ENCODE data around the gene DRG2.

GRCh38 chr17:18139949-18140348 lies 52.2 kb downstream of the DRG2 start:
- TF ChIP-seq MYNN (tag by site-specific recombination; IDR thresholded peaks at IDR 0.05; ENCODE audit: borderline replicate concordance) (no peak), ZNF24 (tag by site-specific recombination; IDR thresholded peaks at IDR 0.05) (no peak), ZNF48 (tag by site-specific recombination; IDR thresholded peaks at IDR 0.05) (no peak), ZNF18 (tag by site-specific recombination; IDR thresholded peaks at IDR 0.05) (no peak), CTCF (tag by site-specific recombination; IDR thresholded peaks at IDR 0.05) (peak; percentile 20; the same call in 1 of the 2 replicates), ZNF626 (tag by site-specific recombination; IDR thresholded peaks at IDR 0.05) (no peak), ZNF600 (tag by site-specific recombination; IDR thresholded peaks at IDR 0.05) (no peak), YY1 (tag by site-specific recombination; IDR thresholded peaks at IDR 0.05) (no peak), ZNF146 (tag by site-specific recombination; IDR thresholded peaks at IDR 0.05) (no peak)

Measured in HEK293 (cell line).